ENCODE data around the gene CPM.

GRCh38 chr12:68885381-68885780 lies 47.6 kb downstream of the CPM start:
- no peak for TF ChIP-seq MAX (IDR thresholded peaks at IDR 0.05)
- TF ChIP-seq YY1 (IDR thresholded peaks at IDR 0.05): no peak
- TF ChIP-seq ATF3 (IDR thresholded peaks at IDR 0.05): no peak
- TF ChIP-seq EGR1 (IDR thresholded peaks at IDR 0.05; ENCODE audit: low read depth in 2 of 2): no peak
- TF ChIP-seq, protein P1, sequence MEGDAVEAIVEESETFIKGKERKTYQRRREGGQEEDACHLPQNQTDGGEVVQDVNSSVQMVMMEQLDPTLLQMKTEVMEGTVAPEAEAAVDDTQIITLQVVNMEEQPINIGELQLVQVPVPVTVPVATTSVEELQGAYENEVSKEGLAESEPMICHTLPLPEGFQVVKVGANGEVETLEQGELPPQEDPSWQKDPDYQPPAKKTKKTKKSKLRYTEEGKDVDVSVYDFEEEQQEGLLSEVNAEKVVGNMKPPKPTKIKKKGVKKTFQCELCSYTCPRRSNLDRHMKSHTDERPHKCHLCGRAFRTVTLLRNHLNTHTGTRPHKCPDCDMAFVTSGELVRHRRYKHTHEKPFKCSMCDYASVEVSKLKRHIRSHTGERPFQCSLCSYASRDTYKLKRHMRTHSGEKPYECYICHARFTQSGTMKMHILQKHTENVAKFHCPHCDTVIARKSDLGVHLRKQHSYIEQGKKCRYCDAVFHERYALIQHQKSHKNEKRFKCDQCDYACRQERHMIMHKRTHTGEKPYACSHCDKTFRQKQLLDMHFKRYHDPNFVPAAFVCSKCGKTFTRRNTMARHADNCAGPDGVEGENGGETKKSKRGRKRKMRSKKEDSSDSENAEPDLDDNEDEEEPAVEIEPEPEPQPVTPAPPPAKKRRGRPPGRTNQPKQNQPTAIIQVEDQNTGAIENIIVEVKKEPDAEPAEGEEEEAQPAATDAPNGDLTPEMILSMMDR (IDR thresholded peaks at IDR 0.05; ENCODE audit: low read depth, low read length, missing input control): no peak
- TF ChIP-seq, protein P2, sequence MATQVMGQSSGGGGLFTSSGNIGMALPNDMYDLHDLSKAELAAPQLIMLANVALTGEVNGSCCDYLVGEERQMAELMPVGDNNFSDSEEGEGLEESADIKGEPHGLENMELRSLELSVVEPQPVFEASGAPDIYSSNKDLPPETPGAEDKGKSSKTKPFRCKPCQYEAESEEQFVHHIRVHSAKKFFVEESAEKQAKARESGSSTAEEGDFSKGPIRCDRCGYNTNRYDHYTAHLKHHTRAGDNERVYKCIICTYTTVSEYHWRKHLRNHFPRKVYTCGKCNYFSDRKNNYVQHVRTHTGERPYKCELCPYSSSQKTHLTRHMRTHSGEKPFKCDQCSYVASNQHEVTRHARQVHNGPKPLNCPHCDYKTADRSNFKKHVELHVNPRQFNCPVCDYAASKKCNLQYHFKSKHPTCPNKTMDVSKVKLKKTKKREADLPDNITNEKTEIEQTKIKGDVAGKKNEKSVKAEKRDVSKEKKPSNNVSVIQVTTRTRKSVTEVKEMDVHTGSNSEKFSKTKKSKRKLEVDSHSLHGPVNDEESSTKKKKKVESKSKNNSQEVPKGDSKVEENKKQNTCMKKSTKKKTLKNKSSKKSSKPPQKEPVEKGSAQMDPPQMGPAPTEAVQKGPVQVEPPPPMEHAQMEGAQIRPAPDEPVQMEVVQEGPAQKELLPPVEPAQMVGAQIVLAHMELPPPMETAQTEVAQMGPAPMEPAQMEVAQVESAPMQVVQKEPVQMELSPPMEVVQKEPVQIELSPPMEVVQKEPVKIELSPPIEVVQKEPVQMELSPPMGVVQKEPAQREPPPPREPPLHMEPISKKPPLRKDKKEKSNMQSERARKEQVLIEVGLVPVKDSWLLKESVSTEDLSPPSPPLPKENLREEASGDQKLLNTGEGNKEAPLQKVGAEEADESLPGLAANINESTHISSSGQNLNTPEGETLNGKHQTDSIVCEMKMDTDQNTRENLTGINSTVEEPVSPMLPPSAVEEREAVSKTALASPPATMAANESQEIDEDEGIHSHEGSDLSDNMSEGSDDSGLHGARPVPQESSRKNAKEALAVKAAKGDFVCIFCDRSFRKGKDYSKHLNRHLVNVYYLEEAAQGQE (IDR thresholded peaks at IDR 0.05): no peak
- TF ChIP-seq TAF1 (conservative IDR thresholded peaks at IDR 0.05): no peak
- no peak for TF ChIP-seq RAD21 (IDR thresholded peaks at IDR 0.05)
